ENCODE measurements around the gene EPS8L2.

EPS8L2 gene

DNA sequence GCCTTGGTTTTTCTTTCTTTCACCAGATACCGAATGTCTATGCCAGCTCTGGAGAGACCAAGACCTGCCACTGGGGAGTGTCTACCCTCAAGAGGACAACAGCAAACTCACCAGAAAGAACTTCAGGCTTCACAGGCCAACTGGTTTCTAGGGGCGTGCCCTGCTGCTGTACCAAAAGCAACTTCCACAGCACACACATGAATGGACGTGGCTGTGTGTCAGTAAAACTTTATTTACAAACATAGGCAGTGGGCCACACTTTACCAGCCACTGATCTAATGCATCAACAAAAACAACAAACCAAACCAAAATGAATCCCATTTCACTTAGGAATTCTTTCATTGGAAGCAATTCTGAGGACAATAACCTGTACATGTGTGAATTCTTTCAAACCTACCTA lies 27.7 kb upstream of the EPS8L2 start:
- TF ChIP-seq, protein P1, sequence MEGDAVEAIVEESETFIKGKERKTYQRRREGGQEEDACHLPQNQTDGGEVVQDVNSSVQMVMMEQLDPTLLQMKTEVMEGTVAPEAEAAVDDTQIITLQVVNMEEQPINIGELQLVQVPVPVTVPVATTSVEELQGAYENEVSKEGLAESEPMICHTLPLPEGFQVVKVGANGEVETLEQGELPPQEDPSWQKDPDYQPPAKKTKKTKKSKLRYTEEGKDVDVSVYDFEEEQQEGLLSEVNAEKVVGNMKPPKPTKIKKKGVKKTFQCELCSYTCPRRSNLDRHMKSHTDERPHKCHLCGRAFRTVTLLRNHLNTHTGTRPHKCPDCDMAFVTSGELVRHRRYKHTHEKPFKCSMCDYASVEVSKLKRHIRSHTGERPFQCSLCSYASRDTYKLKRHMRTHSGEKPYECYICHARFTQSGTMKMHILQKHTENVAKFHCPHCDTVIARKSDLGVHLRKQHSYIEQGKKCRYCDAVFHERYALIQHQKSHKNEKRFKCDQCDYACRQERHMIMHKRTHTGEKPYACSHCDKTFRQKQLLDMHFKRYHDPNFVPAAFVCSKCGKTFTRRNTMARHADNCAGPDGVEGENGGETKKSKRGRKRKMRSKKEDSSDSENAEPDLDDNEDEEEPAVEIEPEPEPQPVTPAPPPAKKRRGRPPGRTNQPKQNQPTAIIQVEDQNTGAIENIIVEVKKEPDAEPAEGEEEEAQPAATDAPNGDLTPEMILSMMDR (IDR thresholded peaks at IDR 0.05; ENCODE audit: low read depth, low read length): no peak
- no peak for TF ChIP-seq EZH2phosphoT487 (IDR thresholded peaks at IDR 0.05; ENCODE audit: low read depth)
- no peaks in the 10 kb centered on the region for H3K27me3 ChIP-seq (ENCODE audit: low read depth, low read length)

DNA sequence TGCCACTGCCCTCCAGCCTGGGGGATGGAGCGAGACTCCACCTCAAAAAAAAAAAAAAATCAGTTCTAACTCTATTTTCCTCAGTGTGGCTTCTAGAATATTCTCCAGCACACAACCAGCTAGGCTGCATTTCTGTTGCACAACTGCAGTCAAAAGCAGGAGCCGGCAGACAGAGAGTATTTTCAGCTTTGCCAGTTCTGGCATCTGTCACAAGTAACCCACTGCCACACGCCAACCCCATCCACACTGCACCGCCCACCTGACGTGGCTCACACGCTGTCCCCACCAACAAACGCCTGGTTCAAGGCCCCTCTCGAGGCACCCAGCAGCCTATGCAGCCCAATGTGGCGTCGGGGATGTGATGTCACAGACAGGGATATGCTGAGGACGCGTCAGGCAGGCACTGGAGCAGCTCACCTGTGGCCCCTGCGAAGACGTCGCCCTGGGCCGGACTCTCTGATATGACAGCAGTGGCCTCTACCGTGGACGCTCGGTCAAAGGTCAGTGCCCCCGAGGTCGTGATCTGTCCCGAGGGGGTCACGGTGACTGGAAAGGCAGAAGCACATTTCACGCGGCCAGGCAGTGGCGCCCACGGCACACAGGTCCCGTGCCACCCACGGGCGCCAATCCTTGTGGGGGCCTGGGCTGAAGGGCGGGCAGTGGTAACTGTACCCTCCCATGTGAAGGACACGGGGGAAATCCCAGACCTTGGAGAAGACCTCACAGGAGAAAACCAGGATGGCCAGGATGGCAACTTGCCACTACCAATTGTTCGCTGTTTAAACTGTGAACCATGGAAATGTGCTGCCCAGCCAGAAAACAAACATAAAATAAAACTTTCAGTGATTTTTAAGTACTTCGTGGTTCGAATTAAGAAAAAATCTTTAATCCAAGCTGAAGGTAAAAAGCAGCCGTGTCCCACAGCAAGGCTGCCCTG lies 26.5 kb upstream of the EPS8L2 start:
- no peak overlapping the region for H3K27ac ChIP-seq (ENCODE audit: low read length)
- H3K9me3 ChIP-seq (ENCODE audit: insufficient read depth, low read length): no peaks in the 10 kb centered on the region
- H4K20me1 ChIP-seq (ENCODE audit: insufficient read depth, low read length): no peaks in the 10 kb centered on the region
- no peak overlapping the region for H2AFZ ChIP-seq (ENCODE audit: low read depth, low read length)
- no peaks in the 10 kb centered on the region for H3K27me3 ChIP-seq (ENCODE audit: low read depth, low read length)
- no peak overlapping the region for H3K4me3 ChIP-seq (ENCODE audit: low read length)
- H3K36me3 ChIP-seq (replicated peaks; ENCODE audit: low read depth, low read length): peaks cover 39% of the 10 kb centered on the region
- no peaks in the 10 kb centered on the region for H3K79me2 ChIP-seq (ENCODE audit: low read length)
- no peak overlapping the region for H3K4me2 ChIP-seq (ENCODE audit: low read length)
- TF ChIP-seq, protein P1 (IDR thresholded peaks at IDR 0.05; ENCODE audit: low read depth, low read length): no peak
- TF ChIP-seq EZH2phosphoT487 (IDR thresholded peaks at IDR 0.05; ENCODE audit: low read depth): no peak
- H3K4me1 ChIP-seq (ENCODE audit: low read length): no peaks in the 10 kb centered on the region
- H3K9ac ChIP-seq (ENCODE audit: low read length): no peak overlapping the region

More for the DNA sequence above, 27.7 kb upstream of the EPS8L2 start:
- Histone ChIP-seq H4K20me1 (ENCODE audit: insufficient read depth, low read length) (no peaks in the 10 kb centered on the region), H3K4me2 (ENCODE audit: low read length) (no peak overlapping the region), H3K9ac (ENCODE audit: low read length) (no peak overlapping the region), H3K4me3 (ENCODE audit: low read length) (no peak overlapping the region), H3K79me2 (ENCODE audit: low read length) (no peaks in the 10 kb centered on the region), H2AFZ (ENCODE audit: low read depth, low read length) (no peak overlapping the region), H3K36me3 (replicated peaks; ENCODE audit: low read depth, low read length) (peaks cover 44% of the 10 kb centered on the region), H3K27ac (ENCODE audit: low read length) (no peak overlapping the region), H3K9me3 (ENCODE audit: insufficient read depth, low read length) (no peaks in the 10 kb centered on the region), H3K4me1 (ENCODE audit: low read length) (no peaks in the 10 kb centered on the region)

DNA sequence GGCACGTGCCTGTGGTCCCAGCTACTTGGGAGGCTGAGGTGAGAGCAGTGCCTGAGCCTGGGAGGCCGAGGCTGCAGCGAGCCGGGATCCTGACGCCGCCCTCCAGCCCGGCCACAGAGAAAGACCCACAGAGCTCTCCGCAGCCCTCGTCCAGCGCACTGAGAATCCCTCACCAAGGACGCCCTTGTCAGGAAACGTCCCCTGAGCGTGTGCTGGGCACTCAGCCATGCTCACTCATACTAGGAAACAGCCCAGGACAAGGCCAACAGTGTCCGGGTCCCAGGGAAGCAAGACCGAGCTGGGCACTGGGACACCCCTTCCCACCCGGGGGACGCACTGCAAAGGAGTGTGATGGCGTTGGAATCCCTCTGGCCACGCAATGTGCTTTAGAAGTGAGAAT lies 25.6 kb upstream of the EPS8L2 start:
- Histone ChIP-seq H3K4me1 (ENCODE audit: low read length) (no peaks in the 10 kb centered on the region), H3K36me3 (replicated peaks; ENCODE audit: low read depth, low read length) (peaks cover 39% of the 10 kb centered on the region), H4K20me1 (ENCODE audit: insufficient read depth, low read length) (no peaks in the 10 kb centered on the region), H3K4me3 (ENCODE audit: low read length) (no peak overlapping the region), H2AFZ (ENCODE audit: low read depth, low read length) (no peak overlapping the region), H3K9ac (ENCODE audit: low read length) (no peak overlapping the region), H3K27me3 (ENCODE audit: low read depth, low read length) (no peaks in the 10 kb centered on the region), H3K4me2 (ENCODE audit: low read length) (no peak overlapping the region), H3K79me2 (ENCODE audit: low read length) (no peaks in the 10 kb centered on the region), H3K27ac (ENCODE audit: low read length) (no peak overlapping the region), H3K9me3 (ENCODE audit: insufficient read depth, low read length) (no peaks in the 10 kb centered on the region)
- TF ChIP-seq EZH2phosphoT487 (IDR thresholded peaks at IDR 0.05; ENCODE audit: low read depth): no peak
- TF ChIP-seq, protein P1 (IDR thresholded peaks at IDR 0.05; ENCODE audit: low read depth, low read length): no peak

DNA sequence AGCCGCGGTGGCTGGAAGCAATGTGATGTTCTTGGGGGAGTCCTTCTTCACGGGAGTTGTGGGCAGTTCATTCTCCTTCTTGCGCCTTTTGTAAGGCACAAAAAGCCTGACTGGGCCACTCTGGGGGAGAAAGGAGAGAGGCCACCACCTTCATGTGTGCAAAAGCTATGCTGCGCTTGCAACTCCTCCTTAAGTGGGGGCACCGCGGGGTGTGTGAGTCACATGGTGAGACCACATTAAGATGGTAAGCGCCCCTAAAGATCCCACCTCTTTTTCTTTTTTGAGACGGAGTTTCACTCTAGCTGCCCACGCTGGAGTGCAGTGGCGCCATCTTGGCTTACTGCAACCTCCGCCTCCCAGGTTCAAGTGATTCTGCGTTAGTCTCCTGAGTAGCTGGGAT lies 25.1 kb upstream of the EPS8L2 start:
- Histone ChIP-seq H3K27me3 (ENCODE audit: low read depth, low read length) (no peaks in the 10 kb centered on the region), H3K9me3 (ENCODE audit: insufficient read depth, low read length) (no peaks in the 10 kb centered on the region), H3K4me3 (ENCODE audit: low read length) (no peak overlapping the region), H3K4me2 (ENCODE audit: low read length) (no peak overlapping the region), H3K36me3 (replicated peaks; ENCODE audit: low read depth, low read length) (peaks cover 39% of the 10 kb centered on the region), H4K20me1 (ENCODE audit: insufficient read depth, low read length) (no peaks in the 10 kb centered on the region), H3K4me1 (ENCODE audit: low read length) (no peaks in the 10 kb centered on the region), H3K27ac (ENCODE audit: low read length) (no peak overlapping the region), H2AFZ (ENCODE audit: low read depth, low read length) (no peak overlapping the region), H3K9ac (ENCODE audit: low read length) (no peak overlapping the region), H3K79me2 (ENCODE audit: low read length) (no peaks in the 10 kb centered on the region)
- TF ChIP-seq EZH2phosphoT487 (IDR thresholded peaks at IDR 0.05; ENCODE audit: low read depth): no peak
- TF ChIP-seq, protein P1 (IDR thresholded peaks at IDR 0.05; ENCODE audit: low read depth, low read length): no peak

Measured in OCI-LY3 (cell line).